Memory B cell (primary cell): Measurements from ENCODE around the gene CRLF1.
A peak's percentile ranks its signal among the peaks of the same experiment; 100 is the strongest.

Source experiments
- ATAC-seq: fragments of 150-1000 bp; cut with Tn5 transposase; 2 replicates; pipeline ENCODE4 v1.10.0; 2021; ENCODE audit warnings: low read depth, mild to moderate bottlenecking, moderate library complexity
- DNase-seq, 2 donors: peaks; one replicate each; pipeline ENCODE4 v3.0.0; 2022; ENCODE audit warnings: low spot score in 2 of 2
- H3K27ac Mint-ChIP-seq: one replicate; pipeline ENCODE4 v1.8.0; 2022; ENCODE audit warnings: mild to moderate bottlenecking, moderate library complexity, mixed read lengths
- H3K27me3 Mint-ChIP-seq: one replicate; pipeline ENCODE4 v1.8.0; 2022; ENCODE audit warnings: mixed read lengths
- H3K36me3 Mint-ChIP-seq: one replicate; pipeline ENCODE4 v1.8.0; 2022; ENCODE audit warnings: mild to moderate bottlenecking, mixed read lengths
- H3K4me1 Mint-ChIP-seq: one replicate; pipeline ENCODE4 v1.8.0; 2022; ENCODE audit warnings: mixed read lengths
- H3K4me3 Mint-ChIP-seq: one replicate; pipeline ENCODE4 v1.8.0; 2022; ENCODE audit warnings: mild to moderate bottlenecking, moderate library complexity, mixed read lengths
- H3K9me3 Mint-ChIP-seq: one replicate; pipeline ENCODE4 v1.8.0; 2022; ENCODE audit warnings: mixed read lengths

CRLF1 gene

DNA sequence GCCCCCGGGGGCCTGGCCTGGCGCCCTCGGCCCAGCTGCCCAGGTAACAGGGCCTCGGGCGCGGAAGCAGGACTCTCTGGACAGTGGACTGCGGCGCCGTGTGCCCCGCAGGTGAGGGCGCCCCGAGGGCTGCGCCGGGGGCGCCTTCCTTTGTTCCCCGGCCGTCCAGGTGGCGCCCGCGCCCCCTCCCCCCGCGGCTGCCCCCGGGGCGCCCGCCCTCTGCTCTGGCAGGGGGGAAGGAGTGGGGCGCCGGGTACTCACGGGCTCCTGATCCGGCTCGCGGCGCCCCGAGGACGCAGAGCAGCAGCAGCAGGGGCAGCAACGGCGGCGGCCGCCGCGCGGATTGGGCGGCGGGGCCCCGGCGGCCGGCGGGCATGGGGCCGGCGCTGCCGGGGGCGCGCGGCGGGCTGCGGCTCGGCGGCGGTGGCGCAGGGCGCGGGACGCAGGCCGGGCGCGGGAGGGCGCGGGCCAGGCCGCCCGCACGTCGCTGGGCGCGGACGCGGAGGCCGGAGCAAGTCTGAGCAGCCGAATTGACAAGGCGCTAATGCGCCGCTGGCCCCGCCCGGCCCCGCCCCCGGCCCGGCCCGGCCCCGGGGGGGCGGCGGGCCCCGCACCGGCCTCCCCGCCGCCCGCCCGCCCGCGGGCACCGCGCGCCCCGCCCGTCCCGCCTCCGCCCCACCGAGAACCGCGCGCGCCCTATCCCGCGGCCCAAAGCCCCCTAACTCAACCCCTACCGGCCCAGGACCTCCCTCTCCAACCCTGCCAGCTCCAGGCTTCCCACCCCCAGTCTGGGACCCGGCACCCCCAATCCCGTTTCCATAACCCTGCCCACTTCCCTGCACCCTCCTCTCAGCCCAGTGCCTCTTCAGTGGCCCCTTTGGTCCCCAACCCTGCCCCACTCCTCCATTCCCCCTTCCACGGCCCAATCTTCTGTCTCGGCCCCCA, at the start of gene CRLF1:
TSS of gene CRLF1 (minus strand) at position 519 of the 945 bp plus-strand sequence. CDS start at position 376, 143 bp downstream.
- ATAC-seq (peak; percentile 10), DNase-seq (no peak)
- Mint-ChIP-seq H3K4me1 (peaks cover 15% of the 10 kb centered on the region), H3K36me3 (no peaks in the 10 kb centered on the region), H3K27me3 (peaks cover 33% of the 10 kb centered on the region), H3K9me3 (no peaks in the 10 kb centered on the region), H3K4me3 (peak within 1 kb of the TSS; percentile 77), H3K27ac (no peak within 1 kb of the TSS)

DNA sequence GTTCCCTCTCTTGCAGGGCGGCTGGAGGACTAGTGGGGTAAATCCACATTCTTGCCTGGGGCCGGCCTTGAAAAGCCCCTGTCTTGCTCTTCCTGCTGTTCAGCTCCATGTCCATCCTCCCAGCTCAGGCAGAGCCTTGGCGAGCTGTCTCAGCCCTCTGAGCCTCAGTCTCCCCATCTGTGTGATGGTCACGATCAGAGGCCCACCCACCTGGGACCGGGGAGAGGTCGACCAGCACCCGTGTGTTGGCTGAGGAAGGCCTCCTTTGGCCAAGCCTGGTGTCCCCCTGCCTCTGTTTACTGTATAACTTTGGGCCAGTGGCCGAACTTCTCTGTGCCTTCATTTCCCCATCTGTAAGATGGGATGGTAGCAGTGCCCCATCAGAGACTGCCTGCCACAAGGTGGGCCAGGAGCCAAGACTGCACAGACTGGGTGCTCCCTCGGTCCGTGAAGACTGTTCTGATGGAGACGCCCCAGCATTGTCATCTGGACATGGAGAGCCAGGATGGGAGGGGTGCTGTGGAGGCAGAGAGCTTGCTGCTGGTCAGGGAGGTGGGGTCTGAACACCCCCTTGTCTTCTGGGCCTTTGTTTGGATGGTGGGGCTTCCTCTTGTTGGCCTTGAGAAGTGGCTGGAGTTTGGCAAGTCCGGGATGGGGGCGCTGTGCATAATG, 48.7 kb upstream of the CRLF1 start:
- Mint-ChIP-seq H3K9me3 (peaks cover 7% of the 10 kb centered on the region), H3K27me3 (peaks cover 7% of the 10 kb centered on the region), H3K27ac (no peak overlapping the region), H3K4me3 (no peak overlapping the region), H3K36me3 (peaks cover 14% of the 10 kb centered on the region), H3K4me1 (peaks cover 38% of the 10 kb centered on the region)
- DNase-seq (no peak), ATAC-seq (no peak)

DNA sequence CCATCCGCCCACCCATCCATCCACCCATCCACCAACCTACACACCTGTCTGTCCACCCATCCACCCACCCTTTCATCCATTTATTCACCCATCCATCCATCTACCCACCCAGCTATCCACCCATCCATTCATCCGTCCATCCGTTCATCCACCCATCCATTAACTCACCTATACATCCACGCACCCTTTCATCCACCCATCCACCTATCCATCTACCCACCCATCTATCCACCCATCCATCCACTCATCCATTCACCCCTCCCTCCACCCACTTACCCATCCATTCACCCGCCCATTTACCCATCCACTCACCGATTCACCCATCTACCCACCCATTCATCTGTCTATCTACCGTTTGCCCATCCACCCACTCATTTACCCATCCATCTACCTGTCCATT, 47.9 kb upstream of the CRLF1 start:
- Mint-ChIP-seq H3K4me1 (peaks cover 45% of the 10 kb centered on the region), H3K27me3 (peaks cover 7% of the 10 kb centered on the region), H3K9me3 (peaks cover 7% of the 10 kb centered on the region), H3K27ac (peak overlapping the region; percentile 15), H3K36me3 (peaks cover 14% of the 10 kb centered on the region), H3K4me3 (no peak overlapping the region)
- DNase-seq: no peak
- ATAC-seq: no peak

DNA sequence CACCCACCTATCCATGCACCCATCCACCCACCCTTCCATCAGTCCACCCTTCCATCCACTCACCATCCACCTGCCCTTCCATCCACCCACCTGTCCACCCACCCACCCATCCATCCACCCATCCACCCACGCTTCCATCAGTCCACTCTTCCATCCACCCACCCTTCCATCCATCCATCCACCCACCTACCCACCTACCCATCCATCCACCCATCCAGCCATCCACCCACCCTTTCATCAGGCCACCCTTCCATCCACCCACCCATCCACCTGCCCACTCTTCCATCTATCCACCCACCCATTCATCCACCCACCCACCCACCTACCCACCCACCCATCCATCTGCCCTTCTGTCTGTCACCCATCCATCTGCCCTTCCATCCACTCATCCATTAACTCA, 47.3 kb upstream of the CRLF1 start:
- H3K27ac Mint-ChIP-seq: peak overlapping the region; percentile 15

DNA sequence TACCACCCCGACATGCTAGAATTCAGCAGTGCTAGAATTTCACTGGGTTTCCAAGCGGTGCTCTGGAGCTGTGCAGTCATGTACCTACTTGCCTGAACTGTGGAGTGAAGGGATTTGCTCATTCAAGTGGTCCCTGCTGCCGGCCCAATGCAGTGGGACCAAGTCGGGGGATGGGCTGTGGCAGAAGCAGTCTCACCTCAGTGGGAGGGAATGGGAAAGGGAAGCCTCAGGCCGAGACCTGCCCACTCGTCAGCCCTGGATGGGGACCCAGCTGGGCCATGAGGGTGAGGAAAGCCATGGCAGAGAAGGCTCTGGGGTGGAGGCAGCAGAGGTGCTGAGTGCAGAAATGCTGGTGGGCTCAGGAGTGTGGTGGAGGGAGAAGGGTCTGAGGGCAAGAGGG, 45.1 kb upstream of the CRLF1 start:
- Mint-ChIP-seq H3K36me3 (peaks cover 14% of the 10 kb centered on the region), H3K4me3 (no peak overlapping the region), H3K4me1 (peaks cover 32% of the 10 kb centered on the region), H3K27ac (no peak overlapping the region), H3K9me3 (peaks cover 7% of the 10 kb centered on the region), H3K27me3 (peaks cover 7% of the 10 kb centered on the region)
- ATAC-seq: no peak
- no peak for DNase-seq

More for the DNA sequence above, 47.3 kb upstream of the CRLF1 start:
- H3K4me1 Mint-ChIP-seq: peaks cover 45% of the 10 kb centered on the region
- DNase-seq (no peak), ATAC-seq (no peak)
- H3K27me3 Mint-ChIP-seq: peaks cover 7% of the 10 kb centered on the region
- H3K9me3 Mint-ChIP-seq: peaks cover 7% of the 10 kb centered on the region
- H3K4me3 Mint-ChIP-seq: no peak overlapping the region
- peaks cover 14% of the 10 kb centered on the region for H3K36me3 Mint-ChIP-seq

DNA sequence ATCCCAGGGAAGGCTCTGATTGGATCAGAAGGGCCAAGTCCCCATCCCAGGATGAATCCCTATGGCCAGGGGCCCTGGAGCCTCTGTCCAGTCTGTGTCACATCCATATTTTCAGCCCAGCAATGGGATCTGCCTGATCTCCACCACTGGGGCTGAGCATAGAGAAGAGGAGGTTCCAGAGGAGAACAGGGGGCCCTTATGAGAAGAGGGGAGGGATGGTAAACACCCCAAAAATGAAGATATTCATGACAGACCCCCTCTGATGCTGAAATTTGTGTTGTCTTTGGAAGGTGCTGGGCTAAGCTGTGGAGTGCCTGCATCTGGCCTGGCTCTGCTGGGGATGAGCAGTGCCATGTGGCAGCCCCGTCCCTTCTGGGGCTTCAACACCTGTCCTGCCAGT, 44.7 kb upstream of the CRLF1 start:
- ATAC-seq (no peak), DNase-seq (no peak)
- Mint-ChIP-seq H3K27me3 (peaks cover 7% of the 10 kb centered on the region), H3K4me1 (peaks cover 33% of the 10 kb centered on the region), H3K4me3 (no peak overlapping the region), H3K9me3 (peaks cover 7% of the 10 kb centered on the region), H3K27ac (no peak overlapping the region), H3K36me3 (peaks cover 16% of the 10 kb centered on the region)

DNA sequence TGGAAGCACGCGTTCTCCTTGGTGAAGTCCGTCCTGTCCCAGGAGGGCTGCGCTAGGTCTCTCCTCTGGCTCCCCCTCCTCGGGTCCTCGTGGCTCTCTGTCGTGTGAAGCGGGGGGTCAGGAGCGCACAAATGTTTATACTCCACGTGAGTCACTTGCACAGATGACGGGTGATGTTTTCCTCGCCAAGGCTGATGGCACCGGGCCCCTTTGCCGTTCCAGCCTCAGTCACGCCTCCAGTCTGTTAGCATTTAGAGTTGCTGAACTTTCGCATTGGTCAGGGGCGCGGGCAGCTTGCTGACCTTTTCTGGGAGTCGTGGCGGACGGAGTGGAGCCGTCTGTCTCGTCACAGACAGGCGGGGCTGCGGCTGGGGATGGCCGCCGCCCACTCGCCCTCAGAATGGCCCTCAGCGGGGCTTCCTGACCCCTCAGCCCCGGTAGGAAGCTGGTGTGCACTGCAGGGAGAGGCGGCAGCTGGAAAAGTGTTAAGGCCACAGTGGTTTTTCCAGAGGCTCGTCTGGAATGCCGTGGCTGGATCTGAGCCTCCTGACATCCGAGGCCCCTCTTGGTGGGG, 44.0 kb upstream of the CRLF1 start:
- Mint-ChIP-seq H3K36me3 (peaks cover 14% of the 10 kb centered on the region), H3K4me3 (no peak overlapping the region), H3K9me3 (peaks cover 7% of the 10 kb centered on the region), H3K27me3 (peaks cover 7% of the 10 kb centered on the region), H3K27ac (no peak overlapping the region), H3K4me1 (peaks cover 32% of the 10 kb centered on the region)
- DNase-seq: no peak
- no peak for ATAC-seq

DNA sequence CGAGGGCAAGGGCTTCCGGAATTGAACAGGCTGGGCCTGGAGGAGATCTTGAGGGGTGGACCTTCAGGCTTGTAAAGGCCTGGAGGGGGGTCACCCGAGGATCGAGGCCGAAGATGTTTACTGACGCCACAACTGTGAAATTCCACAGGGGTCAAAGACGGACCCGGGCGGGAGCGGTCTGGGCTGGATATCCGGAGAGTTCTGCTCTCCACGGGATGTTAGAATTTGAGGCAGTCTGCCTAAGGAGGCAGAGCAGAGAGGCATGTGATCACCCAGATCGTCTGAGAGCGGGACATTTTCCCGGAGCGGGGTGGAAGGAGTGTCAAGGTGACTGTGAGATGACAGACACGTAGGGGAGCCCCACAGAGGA, 43.4 kb upstream of the CRLF1 start:
- Mint-ChIP-seq H3K27me3 (peaks cover 7% of the 10 kb centered on the region), H3K27ac (no peak overlapping the region), H3K4me3 (peak overlapping the region; percentile 75), H3K36me3 (peaks cover 14% of the 10 kb centered on the region), H3K9me3 (peaks cover 7% of the 10 kb centered on the region), H3K4me1 (peaks cover 32% of the 10 kb centered on the region)
- no peak for ATAC-seq
- no peak for DNase-seq

GRCh38 chr19:18649371-18650020, 42.9 kb upstream of the CRLF1 start:
- H3K27ac Mint-ChIP-seq: peak overlapping the region; percentile 36
- peaks cover 5% of the 10 kb centered on the region for H3K9me3 Mint-ChIP-seq
- H3K4me1 Mint-ChIP-seq: peaks cover 29% of the 10 kb centered on the region
- DNase-seq (no peak), ATAC-seq (peak; percentile 58)
- H3K36me3 Mint-ChIP-seq: peaks cover 11% of the 10 kb centered on the region
- H3K4me3 Mint-ChIP-seq: peak overlapping the region; percentile 75
- H3K27me3 Mint-ChIP-seq: peaks cover 5% of the 10 kb centered on the region

- no peak overlapping the region for H3K4me3 Mint-ChIP-seq
- no peaks in the 10 kb centered on the region for H3K27me3 Mint-ChIP-seq
- H3K4me1 Mint-ChIP-seq: peaks cover 29% of the 10 kb centered on the region
- no peaks in the 10 kb centered on the region for H3K9me3 Mint-ChIP-seq
- no peak for ATAC-seq
- peaks cover 7% of the 10 kb centered on the region for H3K36me3 Mint-ChIP-seq
- DNase-seq: no peak
- H3K27ac Mint-ChIP-seq: peak overlapping the region; percentile 36
These were observed 42.3 kb upstream of the CRLF1 start for GRCh38 chr19:18648973-18649315.

DNA sequence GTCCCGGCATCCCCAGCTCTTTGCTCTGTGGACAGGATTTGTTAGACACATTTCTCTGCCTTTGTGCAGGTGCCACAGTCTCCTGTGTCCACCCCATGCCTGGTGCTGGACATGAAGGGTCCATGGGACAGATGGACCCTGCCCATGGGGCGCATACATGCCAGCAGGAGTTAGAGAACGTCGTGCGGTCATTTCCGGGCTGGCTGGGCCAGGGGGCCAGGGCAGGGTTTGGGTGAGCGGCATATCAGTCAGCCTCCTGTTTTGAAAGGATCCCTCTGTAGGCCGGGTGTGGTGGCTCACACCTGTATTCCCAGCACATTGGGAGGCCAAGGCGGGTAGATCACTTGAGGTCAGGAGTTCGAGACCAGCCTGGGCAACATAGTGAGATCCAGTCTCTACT, 41.2 kb upstream of the CRLF1 start:
- H3K36me3 Mint-ChIP-seq: peaks cover 8% of the 10 kb centered on the region
- DNase-seq (no peak), ATAC-seq (no peak)
- H3K27me3 Mint-ChIP-seq: no peaks in the 10 kb centered on the region
- no peaks in the 10 kb centered on the region for H3K9me3 Mint-ChIP-seq
- H3K4me1 Mint-ChIP-seq: peaks cover 31% of the 10 kb centered on the region
- no peak overlapping the region for H3K4me3 Mint-ChIP-seq
- H3K27ac Mint-ChIP-seq: no peak overlapping the region

- Mint-ChIP-seq H3K9me3 (no peaks in the 10 kb centered on the region), H3K27ac (no peak overlapping the region), H3K36me3 (peaks cover 8% of the 10 kb centered on the region), H3K4me1 (peaks cover 31% of the 10 kb centered on the region), H3K27me3 (no peaks in the 10 kb centered on the region), H3K4me3 (no peak overlapping the region)
- no peak for DNase-seq
- no peak for ATAC-seq
These were observed 40.8 kb upstream of the CRLF1 start for GRCh38 chr19:18647371-18647767.

GRCh38 chr19:18646535-18647370, 40.2 kb upstream of the CRLF1 start:
- H3K27ac Mint-ChIP-seq: no peak overlapping the region
- peaks cover 10% of the 10 kb centered on the region for H3K36me3 Mint-ChIP-seq
- H3K4me3 Mint-ChIP-seq: no peak overlapping the region
- H3K27me3 Mint-ChIP-seq: no peaks in the 10 kb centered on the region
- ATAC-seq: no peak
- H3K9me3 Mint-ChIP-seq: no peaks in the 10 kb centered on the region
- DNase-seq: no peak
- peaks cover 33% of the 10 kb centered on the region for H3K4me1 Mint-ChIP-seq
